Gastrocnemius medialis (tissue), 4 donors: ENCODE measurements around the gene RNF4.

Source experiments
- CTCF ChIP-seq, 5 experiments: fragments of 450-650 bp in 3 of 5; fragments of 200-600 bp in 2 of 5; sonication (generic) in 2 of 5; IDR thresholded peaks in 4 of 5; conservative IDR thresholded peaks in 1 of 5; 1 replicate in 4 of 5; 2 replicates in 1 of 5; pipeline ENCODE4 v1.5.1; 2016 to 2019; ENCODE audit warnings: antibody characterized with exemption in 5 of 5, mild to moderate bottlenecking in 3 of 5, moderate library complexity in 3 of 5
- POLR2A ChIP-seq, 2 donors: fragments of 450-650 bp; IDR thresholded peaks; one replicate each; pipeline ENCODE4 v1.6.1; 2017; ENCODE audit warnings: antibody characterized with exemption in 2 of 2, mild to moderate bottlenecking in 2 of 2, moderate library complexity in 2 of 2

DNA sequence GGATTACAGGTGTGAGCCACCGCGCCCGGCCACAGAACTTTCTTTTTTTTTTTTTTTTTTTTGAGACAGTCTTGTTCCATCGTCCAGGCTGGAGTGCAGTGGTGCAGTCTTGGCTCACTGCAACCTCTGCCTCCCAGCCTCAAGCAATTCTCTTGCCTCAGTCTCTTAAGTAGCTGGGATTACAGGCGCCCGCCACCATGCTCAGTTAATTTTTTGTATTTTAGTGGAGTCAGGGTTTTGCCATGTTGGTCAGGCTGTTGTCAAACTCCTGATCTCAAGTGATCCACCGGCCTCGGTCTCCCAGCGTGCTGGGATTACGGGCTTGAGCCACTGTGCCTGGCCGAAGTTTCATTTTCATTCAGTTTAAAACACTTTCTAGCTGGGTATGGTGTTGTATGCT is 83.9 kb downstream of the RNF4 start:
- TF ChIP-seq CTCF (IDR thresholded peaks at IDR 0.05 in 4 of 5, conservative IDR thresholded peaks at IDR 0.05 in 1 of 5) (no peak), POLR2A (IDR thresholded peaks at IDR 0.05) (no peak)
